HG03108 (cell line): Measurements from ENCODE around the gene HSPA12B.

Source experiments
- ATAC-seq: cut with Tn5 transposase; IDR thresholded peaks from one replicate; pipeline ENCODE4 v1.9.1; 2021; ENCODE audit warnings: moderate library complexity; ENCODE audit not compliant: unreplicated experiment

Gene HSPA12B

GRCh38 chr20:3732327-3733118, at the start of gene HSPA12B:
HSPA12B (plus strand) TSS chr20:3732685; CDS start chr20:3738675, 5,990 bp downstream.
- ATAC-seq = no peak

- no peak for ATAC-seq
Observed at GRCh38 chr20:3685341-3685740, 47.1 kb upstream of the HSPA12B start.

GRCh38 chr20:3686421-3686820, 46.1 kb upstream of the HSPA12B start:
- no peak for ATAC-seq

DNA sequence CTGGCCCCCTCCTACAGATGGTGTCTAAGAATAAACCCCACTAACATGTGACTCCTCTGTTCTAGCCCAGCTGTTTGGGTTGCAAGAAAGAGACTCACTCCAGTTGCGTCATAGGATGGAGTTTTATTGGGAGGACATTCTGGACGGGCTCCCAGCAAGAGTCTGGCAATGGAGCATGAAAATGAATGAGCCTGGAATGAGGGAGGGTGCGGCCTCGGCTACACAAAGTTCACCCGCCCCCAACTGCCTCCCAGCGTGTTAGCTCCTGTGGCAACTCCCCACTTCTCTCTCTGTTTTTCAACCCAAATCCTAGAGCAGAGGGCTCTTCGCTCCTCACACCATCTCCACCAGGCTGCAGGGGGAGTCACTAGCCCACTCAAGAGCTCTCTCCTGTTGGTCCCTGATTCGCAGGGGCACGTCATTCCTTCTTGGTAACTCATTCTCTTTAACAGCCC, 45.6 kb upstream of the HSPA12B start:
- ATAC-seq = no peak

- ATAC-seq = no peak
Observed at GRCh38 chr20:3687655-3688054, 44.8 kb upstream of the HSPA12B start.

DNA sequence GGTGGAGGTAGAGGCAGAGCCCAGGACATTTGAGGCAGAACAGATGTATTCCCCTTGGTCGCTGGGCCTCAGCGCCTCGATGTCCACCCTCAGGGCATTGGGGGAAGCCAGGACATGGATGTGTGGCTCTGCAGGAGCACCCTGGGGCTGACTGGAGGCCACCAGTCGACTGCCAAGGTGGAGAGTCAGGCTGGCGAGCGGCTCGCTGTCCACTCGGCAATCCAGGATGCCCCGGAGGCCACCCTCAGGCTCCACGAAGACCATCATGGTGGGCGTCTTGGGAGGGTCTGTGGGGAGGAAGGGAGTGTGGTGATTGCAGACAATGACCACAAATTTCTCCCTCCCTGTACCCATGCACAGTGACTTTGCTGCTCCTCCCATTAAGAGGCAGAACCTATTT, 42.5 kb upstream of the HSPA12B start:
- no peak for ATAC-seq

DNA sequence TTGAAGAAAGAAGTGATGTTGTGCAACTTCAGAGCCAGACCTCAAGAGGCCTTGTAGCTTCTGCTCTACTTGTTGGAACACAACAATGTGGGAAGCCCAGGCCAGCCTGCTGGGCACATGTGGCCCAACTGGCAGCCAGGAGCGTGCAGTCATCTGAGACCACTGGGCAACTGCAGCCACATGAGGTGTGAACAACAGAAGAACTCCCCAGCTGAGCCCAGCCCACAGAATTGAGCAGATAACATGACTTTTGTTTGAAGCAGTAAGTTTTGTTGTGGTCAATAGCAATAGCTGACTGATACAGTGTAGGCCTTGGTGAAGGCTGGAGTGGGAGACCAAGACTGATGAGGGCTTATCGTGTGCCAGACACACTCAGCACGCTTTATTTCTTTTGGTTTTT, 42.1 kb upstream of the HSPA12B start:
- ATAC-seq = no peak

DNA sequence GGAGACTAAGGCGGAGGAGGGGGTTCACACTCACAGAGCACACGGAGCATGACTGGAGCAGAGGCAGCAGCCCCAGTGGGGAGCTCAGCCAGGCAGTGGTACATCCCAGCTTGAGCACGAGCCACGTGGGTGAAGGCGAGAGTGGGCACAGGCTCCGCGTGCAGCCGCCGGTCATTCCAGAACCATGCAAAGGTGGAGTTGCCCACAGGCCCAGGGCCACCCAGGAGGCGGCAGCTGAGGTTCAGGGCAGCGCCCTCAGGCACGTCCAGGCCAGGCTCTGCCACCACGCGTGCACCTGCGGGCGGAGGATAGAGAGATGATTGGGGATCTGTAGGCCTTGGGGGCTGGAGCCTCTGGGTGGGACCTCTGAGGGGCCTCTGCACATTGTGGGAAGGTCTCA, 41.2 kb upstream of the HSPA12B start:
- no peak for ATAC-seq

GRCh38 chr20:3691897-3692296, 40.6 kb upstream of the HSPA12B start:
- no peak for ATAC-seq

- ATAC-seq = no peak
Observed at GRCh38 chr20:3692706-3693294, 39.7 kb upstream of the HSPA12B start.

GRCh38 chr20:3693376-3693775, 39.1 kb upstream of the HSPA12B start:
- ATAC-seq = no peak

DNA sequence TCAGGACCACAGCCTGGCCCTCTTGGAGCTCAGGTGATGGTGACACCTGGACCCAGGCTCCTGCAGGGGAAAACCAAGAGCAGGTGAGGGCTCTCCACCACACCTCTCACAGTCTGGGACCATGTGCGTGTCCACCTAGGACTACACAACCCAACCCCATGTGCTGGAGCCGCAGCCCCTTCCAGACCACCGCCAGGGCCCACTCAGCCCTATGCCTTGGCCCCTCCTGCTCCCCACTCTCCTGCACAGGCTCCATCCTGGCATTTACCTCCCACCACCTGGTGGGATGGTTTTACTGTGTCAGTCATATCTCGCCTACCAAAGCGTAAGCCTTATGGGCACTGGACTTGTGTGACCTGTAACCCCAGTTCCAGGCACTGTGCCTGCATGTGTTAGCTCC, 37.6 kb upstream of the HSPA12B start:
- no peak for ATAC-seq

DNA sequence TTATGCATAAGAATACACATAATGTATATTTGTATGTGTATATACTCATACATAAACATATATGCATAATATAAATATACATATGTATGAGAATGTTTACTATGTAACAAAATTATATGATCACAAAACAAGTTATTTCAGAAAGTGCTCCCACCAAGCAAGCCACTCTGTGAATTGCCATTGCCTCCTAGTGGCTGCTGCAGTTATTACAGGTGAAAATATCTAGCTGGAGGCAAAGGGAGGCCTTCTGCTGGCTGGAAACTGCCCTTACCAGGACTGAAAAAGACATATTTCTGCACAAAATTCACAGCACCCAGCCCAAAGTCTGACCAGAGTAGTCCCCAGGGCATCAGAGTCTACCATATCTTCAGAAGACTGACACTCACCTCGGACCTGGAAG, 36.3 kb upstream of the HSPA12B start:
- no peak for ATAC-seq

- ATAC-seq = no peak
Observed at GRCh38 chr20:3696745-3697587, 35.5 kb upstream of the HSPA12B start.

GRCh38 chr20:3697588-3698305, 34.7 kb upstream of the HSPA12B start:
- ATAC-seq = no peak

DNA sequence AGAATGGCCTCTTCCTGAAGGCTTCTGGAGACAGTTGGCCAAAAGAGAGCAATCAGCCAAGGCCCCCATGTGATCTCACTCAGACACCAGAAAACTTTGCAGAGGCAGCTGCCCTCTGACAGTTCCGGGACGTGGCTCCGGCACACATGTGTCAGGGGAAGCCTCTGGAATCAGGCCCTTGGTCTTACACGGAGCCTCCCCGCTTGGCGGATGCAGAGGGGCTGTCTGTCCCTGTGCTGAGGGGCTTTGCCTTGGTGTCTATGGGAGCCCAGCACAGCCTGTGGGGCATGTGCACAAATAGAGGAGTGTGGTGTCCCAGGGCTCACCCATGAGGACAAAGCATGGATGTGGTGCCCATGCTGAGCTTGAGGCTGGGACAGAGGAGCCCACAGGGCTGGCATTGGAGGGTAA, 33.9 kb upstream of the HSPA12B start:
- no peak for ATAC-seq

DNA sequence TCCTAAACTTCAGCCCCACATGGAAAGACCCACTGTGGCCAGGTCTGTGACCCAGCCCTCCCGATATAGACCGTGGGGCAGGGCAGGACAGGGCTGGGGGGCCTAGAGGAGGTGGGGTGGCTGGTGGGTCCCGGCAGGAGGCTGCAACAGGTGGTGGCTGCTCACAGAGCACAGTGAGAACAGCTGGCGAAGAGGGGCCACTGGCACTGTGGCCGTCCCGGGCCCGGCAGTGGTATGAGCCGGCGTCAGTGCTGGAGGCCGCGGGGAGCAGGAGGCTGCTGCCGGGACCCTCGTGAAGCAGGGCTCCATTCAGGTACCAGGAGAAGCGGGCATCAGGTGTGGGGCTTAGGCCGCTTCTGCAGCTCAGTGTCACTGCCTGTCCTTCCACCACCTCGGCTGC, 33.4 kb upstream of the HSPA12B start:
- no peak for ATAC-seq

- ATAC-seq = no peak
Observed at GRCh38 chr20:3701061-3701998, 31.2 kb upstream of the HSPA12B start.

DNA sequence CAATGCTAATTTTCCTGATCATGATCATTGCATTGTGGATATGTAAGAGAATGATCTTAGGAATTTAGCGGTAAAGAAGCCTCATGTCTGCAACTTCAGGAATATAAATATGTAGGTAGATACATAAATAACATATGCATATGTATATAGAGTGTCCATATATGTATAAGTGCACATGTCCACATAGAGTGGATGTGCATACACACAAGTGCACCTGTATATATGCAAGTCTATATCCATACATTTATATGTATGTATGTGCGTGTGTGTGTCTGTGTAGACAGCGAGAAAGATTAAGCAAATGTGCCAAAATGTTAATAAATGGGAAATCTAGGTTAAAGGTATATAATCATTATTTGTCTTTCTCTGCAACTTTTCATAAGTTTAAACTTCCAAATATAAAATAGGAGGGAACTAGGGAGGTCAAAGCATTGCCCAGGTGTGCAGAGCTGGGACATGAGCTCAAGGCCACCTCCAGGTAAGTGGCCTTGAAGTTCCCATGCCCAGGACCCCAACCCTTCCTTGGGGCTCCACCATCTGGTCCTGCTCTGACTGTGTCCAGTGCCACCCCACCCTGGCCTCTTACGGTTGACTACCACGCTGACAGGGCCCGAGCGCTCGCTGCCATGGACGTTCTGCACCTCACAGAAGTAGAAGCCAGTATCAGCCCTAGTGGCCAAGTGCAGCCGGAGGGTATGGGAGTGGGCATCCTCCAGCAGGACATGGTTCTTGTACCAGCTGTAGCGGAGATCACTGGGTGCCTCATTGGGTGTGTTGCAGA, 29.7 kb upstream of the HSPA12B start:
- ATAC-seq = no peak
